Gastroesophageal sphincter (tissue), 3 donors: ENCODE data around the gene LRP11.

Source experiments
- EP300 ChIP-seq: sonication (generic); formaldehyde crosslinking; IDR thresholded peaks from one replicate; pipeline ENCODE4 v1.6.1; 2017; ENCODE audit warnings: antibody characterized with exemption, mild to moderate bottlenecking
- POLR2A ChIP-seq, 2 donors: fragments of 450-650 bp; IDR thresholded peaks; one replicate each; pipeline ENCODE4 v1.6.1; 2017; ENCODE audit warnings: antibody characterized with exemption in 2 of 2, mild to moderate bottlenecking in 2 of 2, moderate library complexity in 1 of 2
- TF ChIP-seq, protein P1 (sequence below), 4 experiments: fragments of 200-600 bp in 2 of 4; fragments of 450-650 bp in 2 of 4; sonication (generic) in 1 of 4; IDR thresholded peaks; one replicate each; pipeline ENCODE4 v1.5.1; 2017 to 2019; ENCODE audit warnings: antibody characterized with exemption in 4 of 4, mild to moderate bottlenecking in 2 of 4, moderate library complexity in 2 of 4

DNA sequence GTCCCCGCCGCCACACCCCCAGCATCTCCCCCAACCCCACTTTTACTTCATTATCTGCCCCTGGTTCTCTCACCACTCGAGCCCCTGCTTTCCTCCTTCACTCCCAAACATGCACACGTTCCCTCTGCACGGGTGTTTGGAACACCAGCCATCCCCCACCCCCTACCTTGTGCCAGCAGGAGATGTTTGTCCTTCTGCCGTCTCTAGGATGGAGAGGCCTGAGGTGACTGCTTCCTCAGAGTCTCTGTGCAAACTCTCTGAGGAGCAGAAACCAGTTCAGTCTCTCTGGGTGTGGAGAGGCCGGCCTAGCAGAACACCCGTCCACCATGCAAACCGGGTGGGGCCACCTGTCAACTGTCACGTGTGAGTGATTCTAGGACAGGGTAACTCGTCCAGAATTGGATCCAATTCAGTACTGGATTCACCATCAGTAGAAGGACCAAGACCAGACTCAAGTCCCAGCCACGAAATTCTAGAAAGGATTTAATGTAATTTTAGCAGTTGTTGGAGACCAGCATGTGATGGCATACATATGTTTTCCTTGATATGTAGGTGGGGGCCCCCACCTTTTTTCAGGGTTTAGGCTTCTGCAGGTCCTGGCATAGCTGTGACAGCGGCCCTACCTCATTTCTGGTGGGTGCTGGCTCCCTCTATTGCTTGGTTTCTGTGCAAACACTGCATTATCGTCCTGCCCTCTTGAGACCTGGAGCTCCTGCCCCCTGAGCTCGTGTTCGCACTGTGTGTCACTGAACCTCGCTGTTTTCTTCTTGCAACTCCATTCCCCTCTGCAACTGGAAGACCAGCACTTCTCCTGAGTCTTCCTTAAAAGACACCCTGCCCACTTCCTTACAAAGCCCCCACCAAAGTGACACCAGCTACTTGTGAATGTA is 33.9 kb upstream of the LRP11 start, which contains the start of gene RAET1E:
- TF ChIP-seq, protein P1, sequence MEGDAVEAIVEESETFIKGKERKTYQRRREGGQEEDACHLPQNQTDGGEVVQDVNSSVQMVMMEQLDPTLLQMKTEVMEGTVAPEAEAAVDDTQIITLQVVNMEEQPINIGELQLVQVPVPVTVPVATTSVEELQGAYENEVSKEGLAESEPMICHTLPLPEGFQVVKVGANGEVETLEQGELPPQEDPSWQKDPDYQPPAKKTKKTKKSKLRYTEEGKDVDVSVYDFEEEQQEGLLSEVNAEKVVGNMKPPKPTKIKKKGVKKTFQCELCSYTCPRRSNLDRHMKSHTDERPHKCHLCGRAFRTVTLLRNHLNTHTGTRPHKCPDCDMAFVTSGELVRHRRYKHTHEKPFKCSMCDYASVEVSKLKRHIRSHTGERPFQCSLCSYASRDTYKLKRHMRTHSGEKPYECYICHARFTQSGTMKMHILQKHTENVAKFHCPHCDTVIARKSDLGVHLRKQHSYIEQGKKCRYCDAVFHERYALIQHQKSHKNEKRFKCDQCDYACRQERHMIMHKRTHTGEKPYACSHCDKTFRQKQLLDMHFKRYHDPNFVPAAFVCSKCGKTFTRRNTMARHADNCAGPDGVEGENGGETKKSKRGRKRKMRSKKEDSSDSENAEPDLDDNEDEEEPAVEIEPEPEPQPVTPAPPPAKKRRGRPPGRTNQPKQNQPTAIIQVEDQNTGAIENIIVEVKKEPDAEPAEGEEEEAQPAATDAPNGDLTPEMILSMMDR (IDR thresholded peaks at IDR 0.05) = no peak
- TF ChIP-seq EP300 (no peak), POLR2A (IDR thresholded peaks at IDR 0.05) (no peak)
